Forelimb muscle (tissue), 1 donor: ENCODE measurements around the gene IQSEC3. TPM values are rescaled to one million over a fixed set of nuclear protein-coding genes. Genes with fewer than 3 reads are reported as not detected.

ENCODE experiments used
- DNase-seq: peaks from one replicate; pipeline ENCODE4 v3.0.0-alpha.2; 2013; ENCODE audit warnings: low read depth
- polyA plus RNA-seq: library from polyadenylated mRNA; unstranded; fragments of 120-200 nt; gene quantifications from one replicate; pipeline ENCODE4 v1.2.1, GENCODE V29; 2013; ENCODE audit not compliant: insufficient read length

The IQSEC3 gene
- polyA plus RNA-seq, 1 donor: 2.9 TPM

DNA sequence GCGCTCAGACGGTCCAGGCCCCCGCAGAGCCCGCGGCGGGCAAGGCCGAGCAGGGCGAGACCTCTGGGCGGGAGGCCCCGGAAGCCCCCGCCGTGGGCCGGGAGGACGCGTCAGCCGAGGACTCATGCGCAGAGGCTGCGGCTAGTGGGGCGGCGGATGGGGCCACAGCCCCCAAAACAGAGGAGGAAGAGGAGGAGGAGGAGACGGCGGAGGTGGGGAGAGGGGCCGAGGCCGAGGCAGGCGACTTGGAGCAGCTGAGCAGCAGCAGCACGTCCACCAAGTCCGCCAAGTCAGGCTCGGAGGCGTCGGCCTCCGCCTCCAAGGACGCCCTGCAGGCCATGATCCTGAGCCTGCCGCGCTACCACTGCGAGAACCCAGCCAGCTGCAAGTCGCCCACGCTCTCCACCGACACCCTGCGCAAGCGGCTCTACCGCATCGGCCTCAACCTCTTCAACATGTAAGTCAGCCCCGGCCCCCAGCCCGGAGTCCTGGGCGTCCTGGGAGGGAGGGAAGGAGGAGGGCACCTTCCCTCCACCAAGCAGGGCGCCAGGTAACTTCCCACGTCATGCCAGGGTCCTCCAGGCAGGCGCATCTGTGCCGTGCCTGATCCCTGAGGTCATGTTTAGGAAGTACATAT lies 72.4 kb downstream of the IQSEC3 start:
- DNase-seq: no peak

- no peak for DNase-seq
These were observed 73.0 kb downstream of the IQSEC3 start for GRCh38 chr12:139585-139984.

DNA sequence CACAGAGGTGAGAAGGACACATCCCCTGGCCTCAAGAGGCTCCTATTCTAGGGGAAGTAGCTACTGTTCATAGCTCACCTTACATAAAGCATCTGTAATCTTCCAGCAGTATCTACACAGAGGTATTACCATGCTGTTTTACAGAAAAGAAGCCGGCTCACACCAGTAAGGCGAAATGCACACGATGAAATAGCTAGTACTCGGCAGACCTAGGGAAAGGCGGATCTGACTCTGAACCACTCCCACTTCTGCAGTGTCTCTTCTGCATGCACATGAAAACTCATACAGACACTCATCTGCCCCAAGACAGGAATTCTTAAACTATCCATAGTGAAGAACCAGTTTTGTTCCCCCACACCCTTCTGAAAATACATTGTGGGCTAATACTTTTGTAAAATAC lies 73.6 kb downstream of the IQSEC3 start:
- DNase-seq: no peak

DNA sequence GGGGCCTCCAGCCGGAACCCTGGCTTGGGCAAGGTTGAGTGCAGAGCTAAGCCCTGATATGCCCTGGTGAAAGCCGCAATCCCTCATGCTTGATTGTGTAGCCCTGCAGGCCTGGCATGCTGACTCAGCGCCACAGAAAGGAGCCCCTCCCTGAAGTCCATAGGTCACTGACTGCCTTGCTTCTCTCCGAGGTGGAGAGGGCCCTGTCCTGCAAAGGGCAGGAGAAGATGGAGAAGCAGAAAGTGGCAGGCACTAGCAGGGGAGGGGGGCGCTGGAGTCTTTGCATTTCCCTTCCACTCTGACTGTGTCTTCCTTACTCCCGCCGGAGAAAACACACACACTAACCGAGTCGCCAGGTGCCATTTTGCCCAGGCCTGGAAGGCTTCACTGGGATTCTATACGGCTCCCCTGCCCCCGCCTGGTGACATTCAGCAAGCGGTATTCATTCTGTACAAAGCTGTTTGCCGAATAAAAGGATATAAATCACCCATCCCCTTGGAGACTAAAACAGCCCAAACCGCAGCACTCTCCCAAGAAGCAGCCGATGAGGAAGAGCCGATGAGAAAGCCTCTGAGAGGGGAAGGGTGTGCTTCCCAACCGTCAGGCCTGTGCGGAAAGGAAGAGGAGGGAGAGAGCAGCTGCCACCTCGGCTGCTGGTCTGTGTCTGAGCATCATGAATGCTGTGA lies 77.5 kb downstream of the IQSEC3 start:
- no peak for DNase-seq

- no peak for DNase-seq
These were observed 78.2 kb downstream of the IQSEC3 start for GRCh38 chr12:144650-145284.

DNA sequence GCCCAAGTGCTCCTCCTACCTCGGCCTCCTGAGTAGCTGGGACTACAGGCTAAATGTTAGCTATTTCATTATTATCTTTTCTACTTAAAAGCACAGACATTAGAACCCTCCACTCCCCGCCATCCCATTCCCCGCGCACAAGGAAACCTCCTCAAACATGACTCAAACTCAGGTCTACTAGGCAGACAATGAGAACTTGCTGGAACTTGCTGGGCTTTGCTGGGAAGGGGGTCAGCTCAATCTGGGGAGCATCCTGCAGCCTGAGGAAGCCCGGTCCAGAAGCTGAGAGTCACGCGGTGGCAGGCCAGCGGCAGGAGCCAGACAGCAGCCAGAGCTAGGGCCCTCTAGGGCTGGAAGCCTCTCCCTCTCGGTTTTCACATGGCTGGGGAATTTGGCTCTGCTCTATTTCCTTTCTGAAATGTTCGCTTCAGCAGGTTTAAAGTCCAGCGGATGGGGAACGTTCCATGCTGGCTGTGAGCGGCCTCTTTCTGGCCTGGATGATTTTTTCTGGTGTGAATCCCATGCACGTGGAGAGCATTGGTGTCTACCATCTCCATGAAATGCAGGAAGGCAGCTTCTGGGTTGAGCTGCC lies 78.9 kb downstream of the IQSEC3 start:
- no peak for DNase-seq

GRCh38 chr12:147242-147641 lies 80.7 kb downstream of the IQSEC3 start:
- no peak for DNase-seq

DNA sequence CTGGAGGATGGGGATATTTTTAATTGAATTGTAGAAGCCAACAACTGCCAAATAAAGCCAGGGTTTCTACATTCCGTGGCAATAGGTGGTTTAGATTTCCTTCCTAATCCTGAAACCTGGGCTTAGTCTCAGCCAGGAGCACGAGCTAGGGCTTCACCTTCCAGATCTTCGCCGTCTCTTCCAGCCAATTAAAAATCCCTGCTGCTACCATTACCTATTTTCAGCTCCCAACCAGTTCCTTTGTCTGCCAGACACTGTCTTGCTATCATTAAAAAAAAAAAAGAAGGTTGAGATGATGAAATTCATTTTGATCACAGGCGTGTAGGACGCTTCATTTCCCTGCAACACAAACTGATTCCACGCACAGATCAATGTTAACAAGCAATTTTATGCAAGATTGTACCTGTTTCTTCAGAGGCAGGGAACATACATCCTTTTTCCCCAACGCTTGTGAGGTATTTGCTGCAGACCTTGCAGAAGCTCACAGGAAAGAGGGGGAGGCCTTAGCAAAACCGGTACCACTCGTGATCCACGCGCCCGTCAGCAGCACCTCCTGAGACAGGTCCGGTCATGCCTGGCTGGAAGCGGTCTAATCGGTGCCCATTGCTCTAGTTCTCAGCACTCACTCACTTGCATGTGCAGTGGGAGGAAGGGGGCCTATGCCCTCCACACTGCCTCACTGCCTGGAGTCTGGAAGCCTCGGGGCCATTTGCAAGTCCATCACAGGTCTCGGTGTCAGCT lies 82.3 kb downstream of the IQSEC3 start:
- DNase-seq: no peak

GRCh38 chr12:151579-151978 lies 85.0 kb downstream of the IQSEC3 start:
- no peak for DNase-seq

- no peak for DNase-seq
These were observed 85.9 kb downstream of the IQSEC3 start for GRCh38 chr12:152440-152839.

GRCh38 chr12:153080-153746 lies 86.6 kb downstream of the IQSEC3 start:
- no peak for DNase-seq

DNA sequence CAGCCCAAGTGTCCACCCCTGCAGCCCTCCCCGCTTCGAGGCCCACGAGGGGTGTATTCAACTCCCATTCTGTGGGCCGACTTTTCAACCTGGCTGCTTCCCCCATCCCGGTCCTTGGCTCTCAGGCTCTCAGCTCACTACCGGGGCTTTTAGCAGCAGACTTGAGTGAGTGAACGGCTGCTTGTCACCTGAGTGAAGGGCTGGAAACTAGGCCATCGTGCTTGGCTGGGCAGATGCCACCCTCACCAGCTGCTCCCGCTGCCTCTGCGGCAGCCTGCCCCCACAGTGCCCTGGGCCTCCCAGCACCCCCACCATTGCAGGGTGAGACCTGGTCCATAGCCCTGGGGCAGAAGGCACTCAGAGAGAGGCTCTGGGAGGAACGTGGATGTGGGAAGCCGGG lies 87.5 kb downstream of the IQSEC3 start:
- DNase-seq: no peak

DNA sequence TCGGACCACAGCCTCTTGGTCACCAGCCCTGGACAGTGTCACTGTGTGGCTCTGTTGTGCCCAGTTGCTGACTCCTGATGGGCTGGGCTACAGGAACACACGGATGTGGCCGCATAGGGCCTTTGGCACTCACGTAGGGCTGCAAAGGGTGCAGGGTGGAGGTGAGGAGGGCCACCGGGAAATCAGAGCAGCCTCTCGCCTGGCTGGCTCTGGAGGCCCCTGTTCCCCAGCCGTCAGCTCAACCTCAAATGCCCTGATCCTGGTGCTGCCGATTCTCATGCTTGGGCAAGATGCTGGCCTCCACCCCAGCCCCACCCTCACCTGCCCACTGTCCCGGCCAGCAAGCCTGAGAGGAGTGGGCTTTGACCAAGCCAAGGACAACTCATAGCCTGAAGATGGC lies 88.4 kb downstream of the IQSEC3 start:
- DNase-seq: no peak

DNA sequence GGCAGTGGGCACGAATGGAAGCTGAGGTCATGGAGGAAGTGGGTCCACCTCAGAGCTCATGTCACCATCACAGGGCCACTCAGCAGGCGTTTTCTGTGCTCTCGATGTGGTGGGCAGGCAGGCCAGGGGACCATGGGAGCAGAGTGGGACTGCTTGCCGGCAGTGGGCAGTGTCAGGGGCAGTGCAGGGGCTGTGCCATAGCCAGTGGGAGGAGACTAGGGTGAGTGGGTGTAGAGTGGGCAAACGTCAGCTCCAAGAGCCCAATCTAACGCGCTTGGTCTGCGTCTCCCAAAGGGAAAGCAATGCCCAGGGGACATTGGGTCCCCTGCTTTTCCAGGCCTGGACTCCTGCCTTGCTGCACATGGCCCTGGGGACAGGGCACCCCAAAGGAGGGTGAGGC lies 89.1 kb downstream of the IQSEC3 start:
- no peak for DNase-seq

DNA sequence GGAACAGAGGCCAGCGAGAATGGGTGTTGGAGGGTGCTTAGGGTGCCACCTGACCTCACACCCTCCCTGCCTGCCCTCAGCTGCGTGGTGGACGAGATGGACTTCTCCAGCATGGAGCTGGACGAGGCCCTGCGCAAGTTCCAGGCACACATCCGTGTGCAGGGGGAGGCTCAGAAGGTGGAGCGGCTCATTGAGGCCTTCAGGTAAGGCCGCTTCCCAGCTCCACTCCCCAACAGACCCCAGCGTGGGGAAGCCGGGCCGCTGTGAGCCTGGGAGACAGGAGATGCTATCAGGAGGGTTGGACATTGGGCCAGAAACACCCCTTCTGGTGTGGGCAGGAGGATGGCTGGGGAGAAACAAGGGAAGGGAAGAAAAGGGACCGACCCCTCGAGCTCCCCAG lies 90.4 kb downstream of the IQSEC3 start:
- DNase-seq: no peak

DNA sequence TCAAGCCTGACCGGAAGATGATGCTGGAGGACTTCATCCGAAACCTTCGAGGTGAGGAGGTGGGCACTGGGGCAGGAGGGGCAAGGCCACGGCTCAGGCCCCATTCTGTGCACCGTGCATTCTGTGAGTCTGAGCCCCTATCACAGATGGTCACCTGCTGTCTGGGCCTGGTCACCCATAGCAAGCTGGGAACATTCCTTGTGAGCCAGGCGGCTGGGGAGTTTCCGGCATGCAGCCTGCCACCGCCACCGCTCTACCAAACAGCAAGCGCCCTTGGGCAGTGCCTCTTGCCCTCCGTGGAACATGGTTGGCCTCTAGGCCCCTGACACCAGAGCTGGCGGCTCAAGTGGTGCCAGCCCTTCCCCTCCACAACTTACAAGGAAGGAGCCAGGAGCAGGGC lies 91.1 kb downstream of the IQSEC3 start:
- DNase-seq: no peak

DNA sequence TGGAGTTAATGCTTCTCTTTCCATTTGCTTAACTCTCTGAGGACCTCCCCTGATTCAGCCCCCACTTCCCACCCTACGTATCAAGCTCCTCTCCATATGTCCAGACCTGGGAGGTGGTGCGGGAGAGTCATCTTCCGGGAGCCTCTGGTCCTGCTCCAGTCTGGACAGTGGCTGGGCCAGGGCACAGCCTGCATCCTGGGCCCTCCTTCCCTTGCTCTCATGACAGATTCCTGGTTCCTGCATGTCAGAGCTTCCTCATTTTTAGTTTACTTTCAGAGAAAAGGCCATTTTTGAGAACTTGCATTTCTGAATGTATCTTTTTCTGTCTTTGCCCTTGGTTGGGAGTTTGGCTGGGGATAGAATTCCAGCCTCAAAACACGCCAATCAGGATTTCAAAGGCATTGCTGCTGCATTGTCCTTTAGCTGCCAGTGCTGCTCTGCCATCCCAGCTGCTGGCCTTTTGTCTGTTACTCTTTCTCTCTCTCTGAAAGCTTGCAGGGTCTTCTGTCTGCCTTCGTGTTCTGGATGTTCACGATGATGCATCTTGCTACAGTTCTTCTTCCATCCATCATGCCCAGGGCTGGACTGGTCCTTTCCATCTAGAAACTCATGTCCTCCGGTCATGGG lies 92.7 kb downstream of the IQSEC3 start:
- no peak for DNase-seq

DNA sequence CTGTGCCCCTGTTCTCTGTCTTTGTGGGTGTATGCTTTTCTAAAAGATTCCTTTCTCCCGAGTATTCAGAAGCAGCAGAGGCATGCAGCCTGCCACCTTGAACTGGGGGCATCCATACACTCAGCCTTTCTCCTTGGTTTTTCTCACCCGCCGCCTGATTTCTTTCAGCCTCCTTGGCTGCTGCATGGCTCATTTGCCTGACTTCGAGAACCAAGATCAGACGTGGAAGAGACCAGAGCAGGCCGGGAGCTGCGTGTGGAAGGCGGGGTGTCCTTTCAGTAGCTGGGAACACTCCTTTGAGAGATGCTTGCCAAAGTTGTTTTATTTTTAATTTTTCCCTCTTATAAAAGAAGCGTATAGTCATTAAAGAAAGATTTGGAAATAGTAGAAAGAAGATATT lies 94.3 kb downstream of the IQSEC3 start:
- DNase-seq: no peak

GRCh38 chr12:161823-162222 lies 95.3 kb downstream of the IQSEC3 start:
- no peak for DNase-seq

- DNase-seq: no peak
These were observed 96.1 kb downstream of the IQSEC3 start for GRCh38 chr12:162467-163307.
